ENCODE results near the gene TSPAN8.
"Not testable (repeated sequence)": the region's sequence is repeated elsewhere in the genome, so short reads cannot be mapped to it uniquely, and the experiment has no call there.

TSPAN8 gene

GRCh38 chr12:71157601-71158233, at the start of gene TSPAN8:
TSS of gene TSPAN8 (minus strand) at chr12:71157999. CDS start at chr12:71157678, 321 bp downstream.
- DNase-seq = no peak

GRCh38 chr12:71201136-71201679, 43.4 kb upstream of the TSPAN8 start:
- no peak for DNase-seq

GRCh38 chr12:71200706-71201105, 42.9 kb upstream of the TSPAN8 start:
- DNase-seq = no peak

GRCh38 chr12:71197460-71197859, 39.7 kb upstream of the TSPAN8 start:
- no peak for DNase-seq

GRCh38 chr12:71195338-71195896, 37.6 kb upstream of the TSPAN8 start:
- DNase-seq = no peak

- no peak for DNase-seq
Measured at GRCh38 chr12:71194657-71195056, 36.9 kb upstream of the TSPAN8 start.

GRCh38 chr12:71193041-71193440, 35.2 kb upstream of the TSPAN8 start:
- DNase-seq = no peak

GRCh38 chr12:71191509-71192196, 33.9 kb upstream of the TSPAN8 start:
- DNase-seq = no peak

- no peak for DNase-seq
Measured at GRCh38 chr12:71190822-71191221, 33.0 kb upstream of the TSPAN8 start.

GRCh38 chr12:71187379-71187778, 29.6 kb upstream of the TSPAN8 start:
- no peak for DNase-seq

- no peak for DNase-seq
Measured at GRCh38 chr12:71186571-71187288, 28.9 kb upstream of the TSPAN8 start.

GRCh38 chr12:71183846-71184245, 26.0 kb upstream of the TSPAN8 start:
- DNase-seq = no peak

- DNase-seq = peak; percentile 2
Measured at GRCh38 chr12:71183018-71183417, 25.2 kb upstream of the TSPAN8 start.

GRCh38 chr12:71178162-71178561, 20.4 kb upstream of the TSPAN8 start:
- DNase-seq = no peak

- no peak for DNase-seq
Measured at GRCh38 chr12:71174825-71175224, 17.0 kb upstream of the TSPAN8 start.

GRCh38 chr12:71174146-71174545, 16.3 kb upstream of the TSPAN8 start:
- no peak for DNase-seq

GRCh38 chr12:71170456-71170855, 12.7 kb upstream of the TSPAN8 start:
- no peak for DNase-seq

GRCh38 chr12:71169286-71169685, 11.5 kb upstream of the TSPAN8 start:
- no peak for DNase-seq

- no peak for DNase-seq
Measured at GRCh38 chr12:71166862-71167496, 9.2 kb upstream of the TSPAN8 start.

- no peak for DNase-seq
Measured at GRCh38 chr12:71166280-71166679, 8.5 kb upstream of the TSPAN8 start.

GRCh38 chr12:71165780-71166179, 8.0 kb upstream of the TSPAN8 start:
- DNase-seq = not testable (repeated sequence)

GRCh38 chr12:71164568-71165197, 6.9 kb upstream of the TSPAN8 start:
- DNase-seq = no peak
